ENCODE measurements around the gene TMBIM6. TPM values are rescaled to one million over a fixed set of nuclear protein-coding genes. Genes with fewer than 3 reads are reported as not detected.

The TMBIM6 gene
- polyA plus RNA-seq, 3 donors, result 315 to 1,453 (median 1,396) TPM

DNA sequence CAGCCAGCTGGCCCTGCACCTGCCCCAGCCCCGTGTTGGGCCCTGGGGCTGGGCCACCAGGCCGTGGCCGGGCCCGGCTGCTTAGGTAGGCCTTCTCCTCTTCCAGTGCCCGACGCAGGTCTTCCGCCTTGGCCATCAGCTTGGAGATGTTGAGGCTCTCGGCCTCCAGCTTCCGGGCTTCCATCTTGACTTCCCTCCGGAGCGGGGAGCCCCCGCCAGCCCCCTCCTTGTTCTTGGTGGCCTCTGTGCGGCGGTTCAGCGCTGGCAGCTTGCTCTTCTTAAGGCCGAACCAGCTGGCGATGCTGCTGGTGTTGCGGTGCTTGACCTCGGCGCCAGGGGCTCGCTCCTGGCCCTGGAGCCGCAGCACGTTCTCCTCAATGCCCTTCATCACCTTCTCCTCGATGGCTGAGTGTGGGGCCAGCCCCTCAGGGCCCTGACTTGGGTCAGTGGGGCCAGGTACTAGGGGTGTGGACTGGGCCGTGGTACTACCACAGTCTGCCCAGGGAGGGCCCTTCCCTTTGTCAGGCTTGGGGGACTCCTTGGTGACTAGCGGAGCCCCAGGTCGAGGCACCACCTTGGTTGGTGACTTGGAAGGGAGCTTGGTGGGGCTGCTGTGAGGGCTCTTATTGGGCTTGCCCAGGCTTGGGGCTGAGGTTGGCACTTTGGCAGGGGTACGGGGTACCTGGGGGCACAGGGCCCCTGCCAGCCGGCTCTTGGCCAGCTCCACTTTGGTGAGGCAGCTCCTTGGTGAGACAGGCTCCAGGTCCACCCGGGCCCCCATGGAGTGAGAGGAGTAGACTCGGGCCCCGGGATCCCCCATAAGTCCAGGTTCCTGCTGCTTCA lies 53.7 kb downstream of the TMBIM6 start:
- no peak overlapping the region for H3K27ac ChIP-seq (ENCODE audit: low read depth in 1 of 2, low read length in 2 of 2)
- no peaks in the 10 kb centered on the region for H3K9me3 ChIP-seq (replicated peaks in 1 of 2; ENCODE audit: control insufficient read depth in 1 of 2, insufficient read depth in 1 of 2, low read length in 2 of 2)
- Mint-ChIP-seq H3K27ac (no peak overlapping the region), H3K9me3 (no peaks in the 10 kb centered on the region), H3K27me3 (ENCODE audit: low read depth in 3 of 3) (no peaks in the 10 kb centered on the region), H3K4me3 (no peak overlapping the region), H3K36me3 (peaks cover 58 to 84% of the 10 kb centered on the region in 2 donors), H3K4me1 (peaks cover 17% of the 10 kb centered on the region)
- DNase-seq, result no peak
- H3K4me2 ChIP-seq (replicated peaks; ENCODE audit: extremely low read depth, low read length, poor library complexity, severe bottlenecking), result no peak overlapping the region
- 96% methylated on average over 32 of the region's 32 CpGs for WGBS (ENCODE audit: insufficient coverage)
- no peaks in the 10 kb centered on the region for H3K79me2 ChIP-seq (ENCODE audit: insufficient read depth, low read length)
- peaks cover 17 to 20% of the 10 kb centered on the region in 2 donors for H3K4me1 ChIP-seq (ENCODE audit: control insufficient read depth in 1 of 2, insufficient read depth in 2 of 2, low read length in 2 of 2)
- no peak overlapping the region for H3K4me3 ChIP-seq (replicated peaks in 1 of 3; ENCODE audit: low read depth in 2 of 3, low read length in 3 of 3)
- H3K9ac ChIP-seq (ENCODE audit: insufficient read depth, low read length, poor library complexity, severe bottlenecking), result no peak overlapping the region
- peaks cover 15% of the 10 kb centered on the region for H4K20me1 ChIP-seq (ENCODE audit: insufficient read depth, low read length)
- no peaks in the 10 kb centered on the region for H3K27me3 ChIP-seq (ENCODE audit: control insufficient read depth in 2 of 2, insufficient read depth in 2 of 2, low read length in 2 of 2)
- intact Hi-C loops (cut with micrococcal nuclease), result no loop called here
- no peak overlapping the region for H2AFZ ChIP-seq (ENCODE audit: insufficient read depth, low read depth, low read length, poor library complexity, severe bottlenecking)
- H3K36me3 ChIP-seq (replicated peaks in 1 of 2; ENCODE audit: control insufficient read depth in 1 of 2, insufficient read depth in 2 of 2, low read length in 2 of 2), result peaks cover 75 to 96% of the 10 kb centered on the region in 2 donors
- TF ChIP-seq, protein P1, sequence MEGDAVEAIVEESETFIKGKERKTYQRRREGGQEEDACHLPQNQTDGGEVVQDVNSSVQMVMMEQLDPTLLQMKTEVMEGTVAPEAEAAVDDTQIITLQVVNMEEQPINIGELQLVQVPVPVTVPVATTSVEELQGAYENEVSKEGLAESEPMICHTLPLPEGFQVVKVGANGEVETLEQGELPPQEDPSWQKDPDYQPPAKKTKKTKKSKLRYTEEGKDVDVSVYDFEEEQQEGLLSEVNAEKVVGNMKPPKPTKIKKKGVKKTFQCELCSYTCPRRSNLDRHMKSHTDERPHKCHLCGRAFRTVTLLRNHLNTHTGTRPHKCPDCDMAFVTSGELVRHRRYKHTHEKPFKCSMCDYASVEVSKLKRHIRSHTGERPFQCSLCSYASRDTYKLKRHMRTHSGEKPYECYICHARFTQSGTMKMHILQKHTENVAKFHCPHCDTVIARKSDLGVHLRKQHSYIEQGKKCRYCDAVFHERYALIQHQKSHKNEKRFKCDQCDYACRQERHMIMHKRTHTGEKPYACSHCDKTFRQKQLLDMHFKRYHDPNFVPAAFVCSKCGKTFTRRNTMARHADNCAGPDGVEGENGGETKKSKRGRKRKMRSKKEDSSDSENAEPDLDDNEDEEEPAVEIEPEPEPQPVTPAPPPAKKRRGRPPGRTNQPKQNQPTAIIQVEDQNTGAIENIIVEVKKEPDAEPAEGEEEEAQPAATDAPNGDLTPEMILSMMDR (IDR thresholded peaks at IDR 0.05), result no peak

DNA sequence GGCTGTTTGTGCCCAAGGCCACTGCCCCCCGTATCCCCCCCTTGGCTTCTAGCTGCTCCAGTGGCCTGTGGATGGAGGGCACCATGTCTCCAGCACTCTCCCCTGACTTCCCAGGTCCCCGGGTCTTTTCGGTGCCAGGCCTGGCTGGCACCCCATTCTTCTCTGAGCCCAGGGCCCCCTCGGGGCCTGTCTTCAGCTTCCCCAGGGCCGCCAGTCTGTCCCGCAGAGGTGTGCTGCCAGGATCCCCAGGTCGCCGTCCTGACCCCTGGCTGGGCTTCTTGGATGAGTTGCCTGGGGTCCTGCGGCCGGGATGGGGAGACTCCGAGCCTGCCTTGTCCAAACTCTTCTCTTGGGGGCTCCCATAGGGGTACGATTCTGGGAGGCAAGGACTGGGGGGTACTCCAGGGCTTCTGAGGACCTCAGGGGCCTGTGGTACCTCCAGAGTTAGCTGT lies 54.3 kb downstream of the TMBIM6 start:
- Mint-ChIP-seq H3K9me3 (no peaks in the 10 kb centered on the region), H3K4me3 (no peak overlapping the region), H3K27me3 (ENCODE audit: low read depth in 3 of 3) (no peaks in the 10 kb centered on the region), H3K4me1 (peaks cover 17% of the 10 kb centered on the region), H3K36me3 (peaks cover 58 to 84% of the 10 kb centered on the region in 2 donors), H3K27ac (no peak overlapping the region)
- H4K20me1 ChIP-seq (ENCODE audit: insufficient read depth, low read length), result peaks cover 11% of the 10 kb centered on the region
- H3K4me3 ChIP-seq (replicated peaks in 1 of 3; ENCODE audit: low read depth in 2 of 3, low read length in 3 of 3), result no peak overlapping the region
- 92% methylated on average over 11 of the region's 12 CpGs for WGBS (ENCODE audit: insufficient coverage)
- TF ChIP-seq, protein P1 (IDR thresholded peaks at IDR 0.05), result no peak
- no peaks in the 10 kb centered on the region for H3K79me2 ChIP-seq (ENCODE audit: insufficient read depth, low read length)
- H3K4me2 ChIP-seq (replicated peaks; ENCODE audit: extremely low read depth, low read length, poor library complexity, severe bottlenecking), result no peak overlapping the region
- H3K4me1 ChIP-seq (ENCODE audit: control insufficient read depth in 1 of 2, insufficient read depth in 2 of 2, low read length in 2 of 2), result peaks cover 17 to 20% of the 10 kb centered on the region in 2 donors
- no peaks in the 10 kb centered on the region for H3K9me3 ChIP-seq (replicated peaks in 1 of 2; ENCODE audit: control insufficient read depth in 1 of 2, insufficient read depth in 1 of 2, low read length in 2 of 2)
- DNase-seq, result no peak
- H2AFZ ChIP-seq (ENCODE audit: insufficient read depth, low read depth, low read length, poor library complexity, severe bottlenecking), result no peak overlapping the region
- intact Hi-C loops (cut with micrococcal nuclease), result no loop called here
- peaks cover 78 to 97% of the 10 kb centered on the region in 2 donors for H3K36me3 ChIP-seq (replicated peaks in 1 of 2; ENCODE audit: control insufficient read depth in 1 of 2, insufficient read depth in 2 of 2, low read length in 2 of 2)
- no peak overlapping the region for H3K27ac ChIP-seq (ENCODE audit: low read depth in 1 of 2, low read length in 2 of 2)
- H3K9ac ChIP-seq (ENCODE audit: insufficient read depth, low read length, poor library complexity, severe bottlenecking), result no peak overlapping the region
- no peaks in the 10 kb centered on the region for H3K27me3 ChIP-seq (ENCODE audit: control insufficient read depth in 2 of 2, insufficient read depth in 2 of 2, low read length in 2 of 2)

Data from CD14-positive monocyte (primary cell).